ENCODE results near the gene C1orf159. TPM values are rescaled to one million over a fixed set of nuclear protein-coding genes. Genes with fewer than 3 reads are reported as not detected.

C1orf159 gene
- total and polyA plus RNA-seq, 2 donors (not counting 1 experiment from before 2014, with no cell fraction given) = 2.6 to 3.3 TPM

DNA sequence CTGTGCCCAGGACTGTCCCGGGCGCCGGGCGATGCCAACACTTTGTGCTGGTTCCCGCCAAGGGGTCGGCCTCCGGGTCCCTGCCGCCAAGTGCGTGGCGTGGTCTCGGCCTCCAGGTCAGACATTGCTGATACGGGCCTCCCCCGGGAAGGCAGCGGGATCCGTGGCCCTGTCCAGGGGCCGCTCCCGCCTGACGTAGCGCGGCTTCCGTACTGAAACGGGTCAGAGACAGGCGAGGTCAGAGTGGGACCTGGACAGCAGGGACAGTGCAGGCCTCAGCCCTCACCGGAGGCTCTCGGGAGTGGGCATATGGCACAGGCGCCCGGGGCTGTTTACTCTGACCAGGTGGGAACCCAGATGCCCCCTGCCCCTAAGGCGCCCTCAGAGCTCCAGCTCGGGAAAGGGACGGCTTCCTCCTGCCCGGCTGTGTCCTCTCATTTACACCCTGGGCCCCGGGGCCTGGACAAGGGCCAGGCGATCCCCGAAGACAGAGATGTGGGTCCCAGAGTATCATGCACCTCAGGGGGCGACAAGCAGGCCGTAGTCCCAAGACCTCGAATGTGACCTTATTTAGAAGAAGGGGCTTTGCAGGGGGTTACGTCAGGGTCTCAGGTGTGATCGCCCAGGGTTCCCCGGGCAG is 33.0 kb downstream of the C1orf159 start:
- Histone ChIP-seq H3K9ac (ENCODE audit: insufficient read depth, low read length) (no peak overlapping the region), H3K9me3 (ENCODE audit: control insufficient read depth, insufficient read depth, low read depth, low read length) (no peaks in the 10 kb centered on the region), H3K27ac (ENCODE audit: insufficient read depth, low read length) (no peak overlapping the region), H4K20me1 (ENCODE audit: control insufficient read depth, extremely low read depth, insufficient read depth, low read length) (no peaks in the 10 kb centered on the region), H3K4me3 (replicated peaks in 1 of 4; ENCODE audit: control extremely low read depth in 1 of 4, insufficient read depth in 1 of 4, low read depth in 3 of 4, low read length in 4 of 4) (no peak overlapping the region), H2AFZ (ENCODE audit: low read length) (no peak overlapping the region), H3K79me2 (ENCODE audit: control insufficient read depth, insufficient read depth, low read length) (no peaks in the 10 kb centered on the region), H3K4me2 (ENCODE audit: extremely low read depth, insufficient read depth, low read length) (no peak overlapping the region), H3K4me1 (ENCODE audit: control insufficient read depth, extremely low read depth, insufficient read depth, low read length) (peaks cover 11% of the 10 kb centered on the region), H3K27me3 (ENCODE audit: control insufficient read depth, insufficient read depth, low read length) (no peaks in the 10 kb centered on the region), H3K36me3 (ENCODE audit: control insufficient read depth, insufficient read depth, low read length) (peaks cover 2% of the 10 kb centered on the region)
- DNase-seq (ENCODE audit: low read depth in 2 of 2) = no peak
- TF ChIP-seq EZH2 (IDR thresholded peaks at IDR 0.05; ENCODE audit: low read length, missing control alignments) = no peak

DNA sequence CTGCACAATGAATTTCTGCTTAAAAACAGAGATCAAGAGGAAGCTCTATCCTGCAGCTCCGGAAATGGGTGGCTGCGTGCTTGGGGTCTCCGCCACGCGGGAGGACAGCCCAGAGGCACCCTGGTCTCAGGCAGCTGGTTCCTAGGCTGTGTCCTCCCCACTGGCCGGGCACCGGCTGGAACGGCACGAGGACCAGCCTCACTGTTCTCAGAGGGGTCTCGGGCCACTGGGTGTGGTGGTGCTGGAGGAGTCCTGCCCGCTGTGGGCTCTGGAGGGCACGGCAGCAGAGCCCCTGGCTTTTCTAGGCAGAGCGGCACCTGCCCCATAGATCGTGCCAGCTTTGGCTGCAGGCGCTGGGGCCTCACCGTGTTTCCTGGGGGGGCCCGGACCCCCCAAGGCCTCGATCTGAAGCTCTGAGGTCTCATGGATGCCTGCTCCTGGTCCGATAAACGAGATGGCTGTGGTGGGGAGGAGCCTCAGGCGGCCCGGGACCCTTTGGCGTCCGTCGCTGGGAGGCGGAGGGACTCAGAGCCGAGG is 33.6 kb downstream of the C1orf159 start:
- no peak for DNase-seq (ENCODE audit: low read depth in 2 of 2)
- Histone ChIP-seq H3K27me3 (ENCODE audit: control insufficient read depth, insufficient read depth, low read length) (no peaks in the 10 kb centered on the region), H4K20me1 (ENCODE audit: control insufficient read depth, extremely low read depth, insufficient read depth, low read length) (no peaks in the 10 kb centered on the region), H3K9ac (ENCODE audit: insufficient read depth, low read length) (no peak overlapping the region), H3K9me3 (ENCODE audit: control insufficient read depth, insufficient read depth, low read depth, low read length) (no peaks in the 10 kb centered on the region), H3K4me3 (replicated peaks in 1 of 4; ENCODE audit: control extremely low read depth in 1 of 4, insufficient read depth in 1 of 4, low read depth in 3 of 4, low read length in 4 of 4) (no peak overlapping the region), H3K4me1 (ENCODE audit: control insufficient read depth, extremely low read depth, insufficient read depth, low read length) (peaks cover 11% of the 10 kb centered on the region), H3K27ac (ENCODE audit: insufficient read depth, low read length) (no peak overlapping the region), H3K79me2 (ENCODE audit: control insufficient read depth, insufficient read depth, low read length) (no peaks in the 10 kb centered on the region), H3K4me2 (ENCODE audit: extremely low read depth, insufficient read depth, low read length) (no peak overlapping the region), H3K36me3 (ENCODE audit: control insufficient read depth, insufficient read depth, low read length) (peaks cover 2% of the 10 kb centered on the region), H2AFZ (ENCODE audit: low read length) (no peak overlapping the region)
- TF ChIP-seq EZH2 (IDR thresholded peaks at IDR 0.05; ENCODE audit: low read length, missing control alignments) = no peak
- TF ChIP-seq, protein P1, sequence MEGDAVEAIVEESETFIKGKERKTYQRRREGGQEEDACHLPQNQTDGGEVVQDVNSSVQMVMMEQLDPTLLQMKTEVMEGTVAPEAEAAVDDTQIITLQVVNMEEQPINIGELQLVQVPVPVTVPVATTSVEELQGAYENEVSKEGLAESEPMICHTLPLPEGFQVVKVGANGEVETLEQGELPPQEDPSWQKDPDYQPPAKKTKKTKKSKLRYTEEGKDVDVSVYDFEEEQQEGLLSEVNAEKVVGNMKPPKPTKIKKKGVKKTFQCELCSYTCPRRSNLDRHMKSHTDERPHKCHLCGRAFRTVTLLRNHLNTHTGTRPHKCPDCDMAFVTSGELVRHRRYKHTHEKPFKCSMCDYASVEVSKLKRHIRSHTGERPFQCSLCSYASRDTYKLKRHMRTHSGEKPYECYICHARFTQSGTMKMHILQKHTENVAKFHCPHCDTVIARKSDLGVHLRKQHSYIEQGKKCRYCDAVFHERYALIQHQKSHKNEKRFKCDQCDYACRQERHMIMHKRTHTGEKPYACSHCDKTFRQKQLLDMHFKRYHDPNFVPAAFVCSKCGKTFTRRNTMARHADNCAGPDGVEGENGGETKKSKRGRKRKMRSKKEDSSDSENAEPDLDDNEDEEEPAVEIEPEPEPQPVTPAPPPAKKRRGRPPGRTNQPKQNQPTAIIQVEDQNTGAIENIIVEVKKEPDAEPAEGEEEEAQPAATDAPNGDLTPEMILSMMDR (conservative IDR thresholded peaks at IDR 0.05 in 1 of 2, IDR thresholded peaks at IDR 0.05 in 1 of 2; ENCODE audit: low read depth in 1 of 2, low read length in 2 of 2) = no peak

DNA sequence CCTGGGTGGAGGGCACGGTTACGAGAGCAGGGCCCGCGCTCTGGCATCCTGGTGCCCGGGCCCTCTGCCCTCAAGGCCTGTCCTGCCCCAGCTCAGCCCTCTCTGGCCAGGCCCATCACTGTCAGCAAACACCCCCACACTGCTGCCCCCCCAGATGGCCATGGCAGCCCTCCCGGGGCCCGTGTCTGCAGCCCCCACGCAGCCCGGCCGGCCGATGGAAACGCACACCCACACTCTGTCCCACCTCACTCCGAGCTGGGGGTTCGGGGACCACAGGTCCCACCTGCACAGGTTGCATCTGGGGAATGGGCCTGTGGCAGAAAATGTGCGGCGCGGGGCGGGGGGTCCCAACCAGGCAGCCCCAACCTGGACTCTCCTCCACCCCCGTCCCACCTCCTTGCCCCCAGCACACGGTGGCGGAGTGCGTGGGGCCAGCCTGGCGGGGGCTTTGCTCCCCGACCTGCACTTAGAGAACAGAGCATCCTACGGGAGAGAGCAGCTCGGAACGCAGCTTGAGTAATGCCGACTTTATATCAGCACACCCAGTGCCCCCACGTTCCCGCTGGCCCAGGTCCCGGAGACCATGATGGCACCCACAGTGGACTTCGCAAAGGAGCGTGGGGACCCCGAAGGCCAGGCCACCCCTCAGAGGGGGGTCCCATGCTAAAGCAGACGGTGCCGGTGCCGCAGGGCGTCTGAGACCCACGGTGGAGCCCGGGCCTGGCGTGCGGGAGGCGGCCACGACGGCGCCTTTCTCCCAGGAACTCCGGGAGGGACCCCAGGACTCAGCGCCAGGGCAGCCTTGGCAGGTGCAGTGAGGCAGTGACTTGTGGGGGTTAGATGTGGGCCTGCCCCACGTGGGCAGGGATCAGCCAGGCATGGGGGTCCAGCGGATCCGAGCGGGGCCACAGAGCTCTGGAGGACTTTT is 34.3 kb downstream of the C1orf159 start:
- Histone ChIP-seq H3K27me3 (ENCODE audit: control insufficient read depth, insufficient read depth, low read length) (no peaks in the 10 kb centered on the region), H3K9ac (ENCODE audit: insufficient read depth, low read length) (no peak overlapping the region), H3K4me2 (ENCODE audit: extremely low read depth, insufficient read depth, low read length) (no peak overlapping the region), H2AFZ (ENCODE audit: low read length) (no peak overlapping the region), H3K36me3 (ENCODE audit: control insufficient read depth, insufficient read depth, low read length) (peaks cover 2% of the 10 kb centered on the region), H3K4me3 (replicated peaks in 1 of 4; ENCODE audit: control extremely low read depth in 1 of 4, insufficient read depth in 1 of 4, low read depth in 3 of 4, low read length in 4 of 4) (no peak overlapping the region), H3K4me1 (ENCODE audit: control insufficient read depth, extremely low read depth, insufficient read depth, low read length) (peaks cover 11% of the 10 kb centered on the region), H4K20me1 (ENCODE audit: control insufficient read depth, extremely low read depth, insufficient read depth, low read length) (no peaks in the 10 kb centered on the region), H3K79me2 (ENCODE audit: control insufficient read depth, insufficient read depth, low read length) (no peaks in the 10 kb centered on the region), H3K9me3 (ENCODE audit: control insufficient read depth, insufficient read depth, low read depth, low read length) (no peaks in the 10 kb centered on the region), H3K27ac (ENCODE audit: insufficient read depth, low read length) (no peak overlapping the region)
- TF ChIP-seq, protein P1 (conservative IDR thresholded peaks at IDR 0.05 in 1 of 2, IDR thresholded peaks at IDR 0.05 in 1 of 2; ENCODE audit: low read depth in 1 of 2, low read length in 2 of 2) = no peak
- no peak for TF ChIP-seq EZH2 (IDR thresholded peaks at IDR 0.05; ENCODE audit: low read length, missing control alignments)
- DNase-seq (ENCODE audit: low read depth in 2 of 2) = no peak
